Liver (tissue), 9 donors: ENCODE results near the gene CATSPERZ. TPM values are rescaled to one million over a fixed set of nuclear protein-coding genes. Genes with fewer than 3 reads are reported as not detected.

ENCODE experiments used
- DNase-seq: peaks from one replicate; pipeline ENCODE4 v3.0.0-alpha.2; 2017; ENCODE audit warnings: low spot score
- H3K27ac ChIP-seq, 2 donors: one replicate each; pipeline ENCODE4 v1.7.0; 2013; ENCODE audit warnings: inconsistent platforms in 2 of 2, low read length in 2 of 2, control low read depth in 1 of 2, low read depth in 1 of 2, mild to moderate bottlenecking in 1 of 2
- H3K27me3 ChIP-seq, 4 donors: one replicate each; pipeline versions ENCODE4 v1.6.1 to v1.7.0; 2013; ENCODE audit warnings: low read length in 3 of 4, inconsistent platforms in 1 of 4, mild to moderate bottlenecking in 1 of 4, moderate library complexity in 1 of 4; ENCODE audit not compliant: control insufficient read depth in 4 of 4, insufficient read depth in 4 of 4
- H3K36me3 ChIP-seq, 4 donors: one replicate each; pipeline versions ENCODE4 v1.6.1 to v1.7.0; 2013; ENCODE audit warnings: low read length in 3 of 4, mild to moderate bottlenecking in 3 of 4, low read depth in 1 of 4, moderate library complexity in 1 of 4; ENCODE audit not compliant: control insufficient read depth in 4 of 4, insufficient read depth in 3 of 4
- H3K4me1 ChIP-seq, 4 donors: one replicate each; pipeline versions ENCODE4 v1.6.1 to v1.7.0; 2013; ENCODE audit warnings: low read length in 3 of 4, mild to moderate bottlenecking in 3 of 4, moderate library complexity in 1 of 4; ENCODE audit not compliant: control insufficient read depth in 4 of 4, insufficient read depth in 4 of 4
- H3K4me3 ChIP-seq, 3 donors: one replicate each; pipeline versions ENCODE4 v1.6.1 to v1.7.0; 2013; ENCODE audit warnings: low read length in 3 of 3, control low read depth in 1 of 3, low read depth in 1 of 3, mild to moderate bottlenecking in 1 of 3
- H3K9ac ChIP-seq, 2 donors: one replicate each; pipeline ENCODE4 v1.7.0; 2013; ENCODE audit warnings: low read length in 2 of 2, mild to moderate bottlenecking in 2 of 2, moderate library complexity in 2 of 2, control low read depth in 1 of 2, low read depth in 1 of 2
- H3K9me3 ChIP-seq, 4 donors: one replicate each; pipeline versions ENCODE4 v1.6.1 to v1.7.0; 2013; ENCODE audit warnings: low read length in 3 of 4; ENCODE audit not compliant: control insufficient read depth in 4 of 4
- EGR1 ChIP-seq, 2 donors: IDR thresholded peaks; 2 replicates each; pipeline ENCODE4 v1.6.1; 2016 to 2018; ENCODE audit warnings: antibody characterized with exemption in 2 of 2, low read depth in 2 of 2
- FOXA1 ChIP-seq: IDR thresholded peaks from 2 replicates; pipeline ENCODE4 v1.6.1; 2016; ENCODE audit warnings: antibody characterized with exemption
- FOXA2 ChIP-seq: IDR thresholded peaks from 2 replicates; pipeline ENCODE4 v1.6.1; 2016; ENCODE audit warnings: antibody characterized with exemption
- GABPA ChIP-seq, 2 donors: IDR thresholded peaks in 1 of 2; conservative IDR thresholded peaks in 1 of 2; 2 replicates each; pipeline ENCODE4 v1.6.1; 2016; ENCODE audit warnings: antibody characterized with exemption in 2 of 2, mild to moderate bottlenecking in 1 of 2, moderate library complexity in 1 of 2
- HNF4A ChIP-seq, 2 donors: conservative IDR thresholded peaks; 2 replicates each; pipeline ENCODE4 v1.6.1; 2016; ENCODE audit warnings: antibody characterized with exemption in 2 of 2, mild to moderate bottlenecking in 2 of 2
- HNF4G ChIP-seq: IDR thresholded peaks from 2 replicates; pipeline ENCODE4 v1.6.1; 2016; ENCODE audit warnings: antibody characterized with exemption
- JUND ChIP-seq, 2 donors: IDR thresholded peaks; 2 replicates each; pipeline ENCODE4 v1.6.1; 2016; ENCODE audit warnings: antibody characterized with exemption in 2 of 2
- NR2F2 ChIP-seq: IDR thresholded peaks from 2 replicates; pipeline ENCODE4 v1.6.1; 2016; ENCODE audit warnings: antibody characterized with exemption
- RAD21 ChIP-seq, 2 donors: IDR thresholded peaks; 2 replicates each; pipeline ENCODE4 v1.6.1; 2016; ENCODE audit warnings: antibody characterized with exemption in 2 of 2, mild to moderate bottlenecking in 2 of 2
- TAF1 ChIP-seq: conservative IDR thresholded peaks from 2 replicates; pipeline ENCODE4 v1.6.1; 2016; ENCODE audit warnings: antibody characterized with exemption, mild to moderate bottlenecking
- YY1 ChIP-seq: IDR thresholded peaks from 2 replicates; pipeline ENCODE4 v1.6.1; 2016; ENCODE audit warnings: antibody characterized with exemption, mild to moderate bottlenecking
- WGBS: extraction: QIAGEN DNeasy Blood & Tissue Kit; methylation state at CpG from one replicate; pipeline ENCODE4 v1.1.7; 2013; 5-methylcytosine and 5-hydroxymethylcytosine counted together
- polyA plus RNA-seq, 2 donors: library from polyadenylated mRNA; stranded (reverse) in 1 of 2; unstranded in 1 of 2; fragments of 200-250 nt in 1 of 2; fragments of >200 nt in 1 of 2; fragmentation: Nextera tagmentation in 1 of 2; extraction: Ambion mirVana in 1 of 2; gene quantifications; one replicate each; pipeline versions ENCODE4 v1.2.1 to v1.2.3, GENCODE V29; 2013 to 2015
- total RNA-seq, 2 donors: library from RNA; depleted of rRNA; stranded (reverse); fragments of >200 nt; gene quantifications; one replicate each; pipeline ENCODE4 v1.2.3, GENCODE V29; 2014
- TF ChIP-seq, protein P1 (sequence below): IDR thresholded peaks from 2 replicates; pipeline ENCODE4 v1.6.1; 2016; ENCODE audit warnings: antibody characterized with exemption, mild to moderate bottlenecking
- TF ChIP-seq, protein P2 (sequence below): IDR thresholded peaks from 2 replicates; pipeline ENCODE4 v1.6.1; 2016; ENCODE audit warnings: antibody characterized with exemption
- TF ChIP-seq, protein P3 (sequence below): IDR thresholded peaks from 2 replicates; pipeline ENCODE4 v1.6.1; 2016; ENCODE audit warnings: antibody characterized with exemption
- TF ChIP-seq, protein P4 (sequence below): fragments of 150-350 bp; IDR thresholded peaks from 2 replicates; pipeline ENCODE4 v1.5.1; 2017; ENCODE audit warnings: improper control_type of control experiment, low read depth, low read length; ENCODE audit not compliant: missing input control
- donor health status: healthy.
- donor health status: healthy.
- donor health status: healthy.
- donor health status: healthy.
- donor health status: healthy.

The CATSPERZ gene
- total and polyA plus RNA-seq, 4 donors, result 0.42 TPM; not detected in 3

DNA sequence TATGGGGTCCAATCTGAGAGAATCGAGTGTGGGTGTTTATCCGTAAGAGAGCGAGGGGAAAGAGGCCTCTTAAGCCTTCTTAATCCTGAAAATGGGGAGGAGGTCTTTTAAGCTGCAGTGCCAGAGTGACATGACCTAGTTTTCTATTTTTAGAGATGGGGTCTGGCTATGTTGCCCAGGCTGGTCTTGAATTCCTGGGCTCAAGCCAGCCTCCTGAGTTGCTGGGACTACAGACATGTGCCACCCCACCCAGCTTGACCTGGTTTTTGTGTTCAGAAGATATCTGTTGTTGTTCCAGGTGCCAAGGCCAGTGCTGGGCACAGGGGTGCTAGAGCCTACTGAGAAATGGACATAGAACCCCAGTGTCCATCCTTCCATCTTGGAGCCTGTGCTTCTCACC is 17.1 kb upstream of the CATSPERZ start:
- DNase-seq, result no peak
- no peak overlapping the region for H3K27ac ChIP-seq
- TF ChIP-seq EGR1 (IDR thresholded peaks at IDR 0.05; ENCODE audit: low read depth in 2 of 2), result no peak
- TF ChIP-seq, protein P1, sequence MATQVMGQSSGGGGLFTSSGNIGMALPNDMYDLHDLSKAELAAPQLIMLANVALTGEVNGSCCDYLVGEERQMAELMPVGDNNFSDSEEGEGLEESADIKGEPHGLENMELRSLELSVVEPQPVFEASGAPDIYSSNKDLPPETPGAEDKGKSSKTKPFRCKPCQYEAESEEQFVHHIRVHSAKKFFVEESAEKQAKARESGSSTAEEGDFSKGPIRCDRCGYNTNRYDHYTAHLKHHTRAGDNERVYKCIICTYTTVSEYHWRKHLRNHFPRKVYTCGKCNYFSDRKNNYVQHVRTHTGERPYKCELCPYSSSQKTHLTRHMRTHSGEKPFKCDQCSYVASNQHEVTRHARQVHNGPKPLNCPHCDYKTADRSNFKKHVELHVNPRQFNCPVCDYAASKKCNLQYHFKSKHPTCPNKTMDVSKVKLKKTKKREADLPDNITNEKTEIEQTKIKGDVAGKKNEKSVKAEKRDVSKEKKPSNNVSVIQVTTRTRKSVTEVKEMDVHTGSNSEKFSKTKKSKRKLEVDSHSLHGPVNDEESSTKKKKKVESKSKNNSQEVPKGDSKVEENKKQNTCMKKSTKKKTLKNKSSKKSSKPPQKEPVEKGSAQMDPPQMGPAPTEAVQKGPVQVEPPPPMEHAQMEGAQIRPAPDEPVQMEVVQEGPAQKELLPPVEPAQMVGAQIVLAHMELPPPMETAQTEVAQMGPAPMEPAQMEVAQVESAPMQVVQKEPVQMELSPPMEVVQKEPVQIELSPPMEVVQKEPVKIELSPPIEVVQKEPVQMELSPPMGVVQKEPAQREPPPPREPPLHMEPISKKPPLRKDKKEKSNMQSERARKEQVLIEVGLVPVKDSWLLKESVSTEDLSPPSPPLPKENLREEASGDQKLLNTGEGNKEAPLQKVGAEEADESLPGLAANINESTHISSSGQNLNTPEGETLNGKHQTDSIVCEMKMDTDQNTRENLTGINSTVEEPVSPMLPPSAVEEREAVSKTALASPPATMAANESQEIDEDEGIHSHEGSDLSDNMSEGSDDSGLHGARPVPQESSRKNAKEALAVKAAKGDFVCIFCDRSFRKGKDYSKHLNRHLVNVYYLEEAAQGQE, result no peak
- no peak for TF ChIP-seq HNF4A (conservative IDR thresholded peaks at IDR 0.05)
- no peak for TF ChIP-seq JUND (IDR thresholded peaks at IDR 0.05)
- TF ChIP-seq RAD21 (IDR thresholded peaks at IDR 0.05), result no peak
- TF ChIP-seq, protein P2, sequence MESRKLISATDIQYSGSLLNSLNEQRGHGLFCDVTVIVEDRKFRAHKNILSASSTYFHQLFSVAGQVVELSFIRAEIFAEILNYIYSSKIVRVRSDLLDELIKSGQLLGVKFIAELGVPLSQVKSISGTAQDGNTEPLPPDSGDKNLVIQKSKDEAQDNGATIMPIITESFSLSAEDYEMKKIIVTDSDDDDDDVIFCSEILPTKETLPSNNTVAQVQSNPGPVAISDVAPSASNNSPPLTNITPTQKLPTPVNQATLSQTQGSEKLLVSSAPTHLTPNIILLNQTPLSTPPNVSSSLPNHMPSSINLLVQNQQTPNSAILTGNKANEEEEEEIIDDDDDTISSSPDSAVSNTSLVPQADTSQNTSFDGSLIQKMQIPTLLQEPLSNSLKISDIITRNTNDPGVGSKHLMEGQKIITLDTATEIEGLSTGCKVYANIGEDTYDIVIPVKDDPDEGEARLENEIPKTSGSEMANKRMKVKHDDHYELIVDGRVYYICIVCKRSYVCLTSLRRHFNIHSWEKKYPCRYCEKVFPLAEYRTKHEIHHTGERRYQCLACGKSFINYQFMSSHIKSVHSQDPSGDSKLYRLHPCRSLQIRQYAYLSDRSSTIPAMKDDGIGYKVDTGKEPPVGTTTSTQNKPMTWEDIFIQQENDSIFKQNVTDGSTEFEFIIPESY, result no peak
- no peak for TF ChIP-seq HNF4G
- no peak for TF ChIP-seq YY1
- no peak for TF ChIP-seq FOXA2
- no peak for TF ChIP-seq TAF1
- TF ChIP-seq GABPA (IDR thresholded peaks at IDR 0.05 in 1 of 2, conservative IDR thresholded peaks at IDR 0.05 in 1 of 2), result no peak
- no peak for TF ChIP-seq NR2F2
- peak overlapping the region in 1 of 2 donors; percentile 3 for H3K9ac ChIP-seq
- H3K9me3 ChIP-seq, result no peaks in the 10 kb centered on the region
- H3K4me1 ChIP-seq, result peaks cover 2 to 27% (median 23%) of the 10 kb centered on the region in 4 donors
- no peaks in the 10 kb centered on the region for H3K27me3 ChIP-seq
- H3K36me3 ChIP-seq, result peaks cover 0 to 11% (median 4%) of the 10 kb centered on the region in 4 donors
- no peak overlapping the region for H3K4me3 ChIP-seq
- WGBS, result 93% methylated on average over 3 of the region's 3 CpGs

DNA sequence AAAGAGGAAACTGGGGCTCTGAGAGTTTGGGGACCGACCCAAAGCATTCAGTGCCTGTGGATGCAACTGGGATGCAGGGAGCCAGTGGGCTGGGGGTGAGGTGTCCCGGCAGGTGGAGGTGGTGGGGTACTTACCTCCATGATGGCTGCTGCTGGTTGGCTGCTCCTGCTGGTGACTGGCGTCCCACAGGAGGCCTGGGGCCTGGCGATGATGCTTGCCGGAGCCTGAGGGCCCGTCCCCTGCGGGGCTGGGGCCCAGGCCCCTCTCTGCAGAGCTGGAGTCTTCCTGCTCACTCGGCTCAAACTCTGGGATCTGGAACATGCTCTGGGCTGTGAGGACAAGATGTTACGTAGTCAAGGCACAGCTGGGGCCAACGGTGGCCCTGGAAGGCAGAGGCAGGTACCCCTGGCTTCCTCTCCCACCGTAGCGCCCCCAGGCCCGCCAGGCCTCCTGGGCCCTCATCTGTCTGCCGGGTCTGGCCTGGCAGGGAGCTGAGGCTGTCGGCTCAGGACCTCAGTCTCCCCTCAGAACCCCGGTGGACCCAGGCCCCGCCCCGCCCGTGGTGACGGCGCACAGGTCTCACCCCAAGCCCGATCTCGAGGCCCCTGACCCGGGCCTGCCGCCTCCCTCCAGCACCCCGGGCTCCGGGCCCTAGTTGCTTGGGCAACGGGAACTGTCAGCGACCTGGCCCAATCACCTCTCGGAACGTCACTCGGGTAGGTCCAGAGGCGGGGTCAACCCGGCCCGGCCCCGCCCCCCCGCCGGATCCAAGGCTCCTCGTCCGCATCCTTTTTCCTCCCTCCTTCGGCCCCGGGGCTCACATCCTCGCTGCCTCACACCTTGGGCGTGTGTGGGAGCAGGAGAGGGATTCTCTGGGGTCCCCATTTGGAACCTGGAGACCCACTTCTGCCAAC is 15.9 kb upstream of the CATSPERZ start, which contains the start of gene BAD:
Gene BAD (minus strand): TSS at position 618 of the 914 bp plus-strand sequence. CDS start 297 bp downstream, at position 321.
- Histone ChIP-seq H3K27me3 (no peaks in the 10 kb centered on the region), H3K9ac (peak within 1 kb of the TSS; percentile 81 to 83), H3K9me3 (no peaks in the 10 kb centered on the region), H3K36me3 (peaks cover 0 to 4% (median 0%) of the 10 kb centered on the region in 4 donors), H3K27ac (peak within 1 kb of the TSS; percentile 94 to 99), H3K4me3 (peak within 1 kb of the TSS; percentile 69 to 87 (median 87)), H3K4me1 (peaks cover 2 to 32% (median 23%) of the 10 kb centered on the region in 4 donors)
- 3% methylated on average over 44 of the region's 44 CpGs for WGBS
- peak; percentile 97 for DNase-seq
- peak; percentile 69 for TF ChIP-seq NR2F2
- TF ChIP-seq RAD21 (IDR thresholded peaks at IDR 0.05), result no peak
- TF ChIP-seq, protein P2, result no peak
- TF ChIP-seq FOXA2, result no peak
- no peak for TF ChIP-seq EGR1 (IDR thresholded peaks at IDR 0.05; ENCODE audit: low read depth in 2 of 2)
- TF ChIP-seq, protein P3, sequence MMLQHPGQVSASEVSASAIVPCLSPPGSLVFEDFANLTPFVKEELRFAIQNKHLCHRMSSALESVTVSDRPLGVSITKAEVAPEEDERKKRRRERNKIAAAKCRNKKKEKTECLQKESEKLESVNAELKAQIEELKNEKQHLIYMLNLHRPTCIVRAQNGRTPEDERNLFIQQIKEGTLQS, result no peak
- peak; percentile 5 to 25 for TF ChIP-seq HNF4A (conservative IDR thresholded peaks at IDR 0.05)
- TF ChIP-seq FOXA1, result no peak
- TF ChIP-seq TAF1, result no peak
- no peak for TF ChIP-seq YY1
- no peak for TF ChIP-seq JUND (IDR thresholded peaks at IDR 0.05)
- TF ChIP-seq, protein P1, result no peak
- peak in 1 of 2 donors; percentile 63 for TF ChIP-seq GABPA (IDR thresholded peaks at IDR 0.05 in 1 of 2, conservative IDR thresholded peaks at IDR 0.05 in 1 of 2)
- TF ChIP-seq, protein P4, sequence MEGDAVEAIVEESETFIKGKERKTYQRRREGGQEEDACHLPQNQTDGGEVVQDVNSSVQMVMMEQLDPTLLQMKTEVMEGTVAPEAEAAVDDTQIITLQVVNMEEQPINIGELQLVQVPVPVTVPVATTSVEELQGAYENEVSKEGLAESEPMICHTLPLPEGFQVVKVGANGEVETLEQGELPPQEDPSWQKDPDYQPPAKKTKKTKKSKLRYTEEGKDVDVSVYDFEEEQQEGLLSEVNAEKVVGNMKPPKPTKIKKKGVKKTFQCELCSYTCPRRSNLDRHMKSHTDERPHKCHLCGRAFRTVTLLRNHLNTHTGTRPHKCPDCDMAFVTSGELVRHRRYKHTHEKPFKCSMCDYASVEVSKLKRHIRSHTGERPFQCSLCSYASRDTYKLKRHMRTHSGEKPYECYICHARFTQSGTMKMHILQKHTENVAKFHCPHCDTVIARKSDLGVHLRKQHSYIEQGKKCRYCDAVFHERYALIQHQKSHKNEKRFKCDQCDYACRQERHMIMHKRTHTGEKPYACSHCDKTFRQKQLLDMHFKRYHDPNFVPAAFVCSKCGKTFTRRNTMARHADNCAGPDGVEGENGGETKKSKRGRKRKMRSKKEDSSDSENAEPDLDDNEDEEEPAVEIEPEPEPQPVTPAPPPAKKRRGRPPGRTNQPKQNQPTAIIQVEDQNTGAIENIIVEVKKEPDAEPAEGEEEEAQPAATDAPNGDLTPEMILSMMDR, result no peak
